HUDEP-2 (cell line): ENCODE results near the gene DNAJC24.
A peak's percentile ranks its signal among the peaks of the same experiment; 100 is the strongest.

Source experiments
- DNase-seq, 76 experiments: peaks; one replicate each; lab custom pipeline; 2025; ENCODE audit not compliant: unreplicated experiment in 76 of 76; lab: John Stamatoyannopoulos, UW

The DNAJC24 gene

DNA sequence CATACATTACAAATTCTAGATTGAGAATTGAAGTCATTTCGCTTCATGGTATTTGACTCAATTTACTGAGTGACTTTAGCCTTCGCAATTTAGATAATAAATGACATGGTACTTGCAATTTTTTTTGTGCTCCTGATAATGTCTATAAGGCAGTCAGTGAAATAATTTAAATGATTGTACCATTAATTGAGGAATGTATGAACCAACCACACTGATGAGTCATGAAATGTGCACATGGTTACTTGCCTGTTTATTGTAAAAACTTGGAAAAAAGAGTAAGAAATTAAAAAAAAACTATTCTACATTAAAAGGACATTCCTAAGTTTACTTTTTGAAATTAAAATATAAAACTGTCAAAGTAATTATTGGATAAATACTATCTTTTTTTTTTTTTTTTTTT lies 43.3 kb downstream of the DNAJC24 start:
- no peak for DNase-seq

DNA sequence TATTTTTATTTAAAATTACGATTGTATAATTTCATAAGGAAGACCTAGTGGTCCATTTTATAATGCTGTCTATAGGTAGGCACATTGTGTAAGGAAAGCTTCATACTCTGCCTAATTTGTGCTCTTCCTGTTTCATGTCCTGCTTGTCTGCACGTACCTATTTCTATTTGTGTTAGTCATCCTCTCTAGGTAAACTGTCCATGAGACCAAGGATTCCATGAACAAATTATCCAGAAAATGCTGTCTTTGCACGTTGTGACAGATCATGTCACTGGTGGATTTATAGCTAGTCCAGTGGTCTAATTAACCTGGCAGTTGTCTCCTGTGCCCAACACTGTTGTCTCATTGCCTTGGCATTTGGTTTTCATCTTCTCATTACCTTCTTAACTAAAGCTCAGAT lies 44.7 kb downstream of the DNAJC24 start:
- no peak for DNase-seq

DNA sequence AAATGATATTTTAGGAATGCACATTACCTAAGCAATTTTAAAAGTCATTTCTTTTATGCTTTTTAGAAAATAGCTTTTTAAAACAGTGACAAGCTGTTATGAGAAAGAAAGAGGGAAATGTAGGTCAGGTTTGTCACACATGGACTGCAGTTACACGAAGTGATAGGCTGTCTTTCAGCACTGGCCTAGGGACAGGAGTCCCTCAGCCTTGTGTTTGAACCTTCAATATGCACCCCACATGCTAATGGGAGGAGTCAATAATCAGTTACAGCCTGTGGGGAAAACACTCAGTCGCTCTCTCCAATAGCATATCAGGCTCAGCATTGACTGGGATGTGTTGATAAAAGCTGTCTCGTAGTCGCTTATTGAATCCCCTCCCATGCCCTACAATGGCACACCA lies 45.8 kb downstream of the DNAJC24 start:
- peak in 2 of 76 experiments; percentile 10 to 45 for DNase-seq

GRCh38 chr11:31417357-31417756 lies 47.7 kb downstream of the DNAJC24 start:
- no peak for DNase-seq

GRCh38 chr11:31417816-31418215 lies 48.2 kb downstream of the DNAJC24 start:
- no peak for DNase-seq

GRCh38 chr11:31419138-31419537 lies 49.5 kb downstream of the DNAJC24 start:
- DNase-seq = peak in 4 of 76 experiments; percentile 5 to 48 (median 11)

GRCh38 chr11:31419669-31420068 lies 50.0 kb downstream of the DNAJC24 start:
- DNase-seq = no peak

GRCh38 chr11:31421820-31422219 lies 52.2 kb downstream of the DNAJC24 start:
- DNase-seq = no peak

DNA sequence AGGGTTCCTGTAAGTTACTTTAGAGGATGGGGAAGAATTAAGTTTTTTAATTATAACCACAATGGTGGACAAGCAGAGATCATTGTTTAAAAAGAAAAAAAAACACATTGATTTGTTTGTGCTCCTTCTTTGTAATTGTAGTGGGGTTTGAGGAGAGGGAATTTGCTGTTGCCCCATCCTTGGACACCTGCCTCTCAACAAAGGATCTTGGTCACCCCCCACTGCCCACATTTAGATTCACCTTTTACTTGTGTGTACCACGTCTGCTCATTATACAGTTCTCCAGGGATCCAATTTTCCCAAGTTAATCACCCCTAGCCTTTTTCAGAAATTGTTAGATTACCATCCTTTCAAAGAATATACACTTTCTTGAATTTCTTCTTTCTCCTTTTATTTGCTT lies 53.0 kb downstream of the DNAJC24 start:
- DNase-seq = no peak

DNA sequence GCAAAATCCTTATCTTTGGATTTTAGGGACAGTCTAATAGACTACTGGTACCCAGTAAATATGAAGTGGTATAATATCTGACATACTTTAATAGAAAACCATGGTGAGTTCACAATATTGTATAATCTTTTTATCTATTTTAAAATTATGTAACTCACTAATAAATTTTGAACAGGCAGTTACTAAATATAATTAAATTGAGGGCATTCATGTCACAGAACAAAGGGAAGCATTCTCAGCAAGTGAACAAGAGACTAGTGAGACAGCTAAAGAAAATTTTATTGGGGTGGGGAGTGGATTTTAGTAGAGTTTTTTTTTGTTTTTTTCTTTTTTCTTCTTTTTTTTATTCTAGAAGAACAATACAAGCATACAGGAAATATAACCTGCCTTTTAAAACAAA lies 55.0 kb downstream of the DNAJC24 start:
- no peak for DNase-seq

GRCh38 chr11:31433851-31434250 lies 64.2 kb downstream of the DNAJC24 start:
- DNase-seq = no peak

DNA sequence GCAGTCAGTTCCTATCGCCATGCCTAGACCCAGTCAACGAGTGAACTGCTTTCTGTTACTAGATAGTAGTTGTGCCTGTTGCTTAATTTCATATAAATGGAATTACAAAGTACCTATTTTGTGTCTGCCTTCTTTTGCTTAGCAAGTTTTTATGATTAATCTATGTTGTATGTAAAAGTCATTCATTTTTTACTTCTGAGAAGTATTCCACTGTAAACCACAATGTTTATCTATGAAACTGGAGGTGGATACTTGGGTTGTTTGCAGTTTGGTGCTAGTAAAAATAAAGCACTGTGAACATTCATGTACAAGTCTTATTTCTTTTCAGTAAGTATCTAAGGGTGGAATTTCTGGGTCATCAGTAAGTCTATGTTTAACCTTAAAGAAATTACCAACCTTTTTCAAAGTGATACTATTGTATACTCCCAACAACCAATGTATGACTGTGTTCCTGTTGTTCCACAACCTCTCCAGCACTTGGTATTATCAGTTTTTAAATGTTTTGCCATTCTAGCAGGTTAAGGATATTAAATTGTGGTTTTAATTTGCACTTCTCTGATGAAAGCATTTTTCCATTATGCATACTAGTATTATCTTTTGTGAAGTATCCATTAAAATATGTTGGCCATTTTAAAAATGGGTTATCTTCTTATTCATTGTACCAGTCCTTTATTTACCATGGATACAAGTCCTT lies 68.2 kb downstream of the DNAJC24 start:
- no peak for DNase-seq

DNA sequence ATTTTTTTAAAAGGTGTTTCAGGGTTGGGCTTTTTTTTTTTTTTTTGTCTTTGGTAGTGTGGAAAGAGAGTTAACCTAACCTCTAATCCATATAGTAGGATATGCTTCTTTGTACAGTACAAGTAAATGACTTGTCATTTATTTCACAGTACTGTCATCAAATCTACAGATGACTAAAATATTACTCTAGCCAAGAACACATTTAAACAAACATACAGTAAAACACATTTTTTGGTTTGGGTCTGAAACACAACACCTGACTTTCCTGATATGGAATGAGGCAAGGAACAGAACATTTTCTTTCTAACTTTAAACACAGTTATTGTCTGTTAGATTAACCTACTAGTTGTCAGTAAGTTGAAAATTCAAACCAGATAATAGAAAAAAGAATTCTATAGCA lies 71.6 kb downstream of the DNAJC24 start:
- DNase-seq = no peak

- DNase-seq = no peak
These were observed 72.4 kb downstream of the DNAJC24 start for GRCh38 chr11:31442086-31442485.

- DNase-seq = no peak
These were observed 74.1 kb downstream of the DNAJC24 start for GRCh38 chr11:31443802-31444201.

DNA sequence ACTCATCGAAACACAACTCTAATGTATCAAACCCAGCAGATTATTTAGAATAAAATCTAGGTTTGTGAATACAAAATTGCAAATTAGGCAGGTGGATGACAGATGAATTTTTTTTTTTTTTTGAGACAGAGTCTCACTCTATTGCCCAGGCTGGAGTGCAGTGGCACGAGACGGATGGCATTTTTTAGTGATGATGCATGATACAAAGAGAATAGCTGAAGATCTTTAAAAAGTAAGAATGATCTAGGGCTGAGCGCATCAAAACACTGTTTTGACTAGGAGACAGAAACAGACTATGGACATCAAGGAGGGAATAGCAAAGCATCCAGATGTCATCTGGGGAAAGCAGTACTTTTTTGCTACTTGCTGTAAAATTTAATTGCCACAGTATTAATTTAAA lies 76.0 kb downstream of the DNAJC24 start:
- DNase-seq = no peak

DNA sequence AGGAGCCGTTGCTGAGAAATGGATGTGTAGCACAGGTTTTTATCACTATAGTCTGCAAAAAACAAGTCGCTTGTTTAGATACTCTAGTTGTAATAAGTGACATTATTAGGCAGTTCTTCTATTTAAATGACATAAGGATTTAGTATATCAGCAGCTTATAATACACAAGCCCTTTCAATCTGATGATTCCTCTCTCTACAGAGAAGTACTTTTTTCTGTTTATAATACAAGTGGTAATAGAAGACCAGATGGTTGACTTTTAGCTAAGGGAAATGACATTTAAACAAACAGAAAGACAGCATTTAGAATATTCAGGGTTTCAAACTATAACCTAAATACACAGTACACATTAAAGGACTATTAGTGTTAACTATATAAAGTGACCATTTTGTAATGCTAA lies 79.4 kb downstream of the DNAJC24 start:
- no peak for DNase-seq

- DNase-seq = no peak
These were observed 81.2 kb downstream of the DNAJC24 start for GRCh38 chr11:31450841-31451240.

GRCh38 chr11:31455177-31455576 lies 85.5 kb downstream of the DNAJC24 start:
- no peak for DNase-seq

DNA sequence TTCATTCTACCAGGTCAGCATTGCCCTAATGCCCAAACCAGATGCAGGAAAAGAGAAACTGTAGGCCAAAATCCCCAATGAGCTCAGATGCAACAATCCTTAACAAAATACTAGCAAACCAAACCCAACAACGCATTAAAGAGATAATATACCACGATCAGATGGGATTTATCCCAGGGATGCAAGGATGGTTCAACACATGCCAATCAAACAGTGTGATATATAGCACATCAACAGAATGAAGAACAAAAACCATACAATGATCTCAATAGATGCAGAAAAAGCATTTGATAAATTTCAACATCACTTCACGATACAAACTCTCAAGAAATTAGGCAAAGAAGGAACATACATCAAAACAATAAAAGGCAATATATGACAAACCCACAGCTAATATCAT lies 94.8 kb downstream of the DNAJC24 start:
- no peak for DNase-seq

DNA sequence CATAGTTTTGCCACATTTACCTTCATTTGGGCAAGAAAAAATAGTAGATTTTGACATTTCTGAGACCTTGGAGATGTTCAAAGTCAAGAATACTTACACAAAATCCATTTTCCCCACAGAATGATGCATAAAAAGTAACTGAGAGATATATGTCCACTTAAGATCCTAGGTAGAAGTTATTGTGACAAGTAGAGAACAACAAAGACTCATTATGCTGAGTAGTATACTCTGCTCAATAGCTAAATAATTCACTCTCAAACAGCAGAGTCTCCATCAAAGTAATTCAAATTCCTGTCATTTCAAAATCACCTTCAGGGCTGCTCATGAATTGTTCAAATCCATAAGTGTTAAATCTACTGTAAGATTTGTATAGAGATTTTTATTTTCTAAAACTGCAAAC lies 104.4 kb downstream of the DNAJC24 start:
- DNase-seq = no peak

DNA sequence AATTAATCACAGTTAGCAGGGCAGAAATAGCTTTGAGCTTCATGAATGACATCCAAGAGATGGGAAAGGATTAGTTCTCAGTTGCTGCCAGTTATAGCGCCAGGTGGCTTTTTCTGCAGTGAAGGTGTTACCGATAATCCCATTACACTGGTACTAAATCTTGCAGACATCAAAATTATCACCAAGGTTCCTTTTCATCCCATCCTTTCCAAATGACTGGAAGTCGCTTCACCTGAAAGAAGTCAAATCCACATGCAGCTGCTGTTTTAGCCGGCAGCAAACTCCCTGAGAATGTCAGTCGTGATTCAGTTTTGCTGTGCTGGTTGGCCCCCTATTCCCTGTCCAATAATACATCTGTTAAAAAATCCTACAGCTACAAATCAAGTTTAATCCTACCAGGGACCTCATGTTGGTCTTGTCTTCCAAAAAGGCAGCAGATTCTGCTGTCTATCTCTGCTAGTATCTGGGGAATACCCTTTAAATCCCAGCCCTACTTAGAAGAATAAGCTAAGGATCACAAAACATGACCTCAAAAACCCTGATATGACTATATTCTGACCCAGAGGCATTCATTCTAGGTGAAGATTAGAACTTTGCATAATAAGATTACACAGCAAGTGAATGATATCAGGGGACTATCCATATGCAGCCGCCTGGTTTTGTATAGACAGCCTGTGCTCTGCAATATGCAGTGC lies 108.0 kb downstream of the DNAJC24 start:
- no peak for DNase-seq

GRCh38 chr11:31478223-31478590 lies 108.5 kb downstream of the DNAJC24 start:
- no peak for DNase-seq
